ENCODE data around the gene CYSLTR1. TPM values are rescaled to one million over a fixed set of nuclear protein-coding genes. Genes with fewer than 3 reads are reported as not detected.

The CYSLTR1 gene
- total RNA-seq, 3 donors from 2014 or later: 1.2 to 1.6 (median 1.5) TPM

Other genes with a start within 250 kb of the CYSLTR1 start
- gene PGK1, start 223.4 kb downstream of the CYSLTR1 start, total RNA-seq: 100 to 1,000 TPM; 236 to 369 (median 310) TPM
- 10 to 100 TPM in 1 of 3 donors, 1 to 10 TPM in 2; 3.3 to 17.7 (median 8.5) TPM for gene TAF9B, start 188.0 kb downstream of the CYSLTR1 start, total RNA-seq

Measured in mucosa of descending colon (tissue), 3 donors.